GM12864 (cell line): ENCODE data around the gene DCHS1.

ENCODE experiments used
- DNase-seq: peaks from one replicate; pipeline ENCODE4 v3.0.0-alpha.2; 2011; ENCODE audit warnings: low read depth
- H3K4me3 ChIP-seq: 2 replicates; pipeline ENCODE4 v1.5.1; 2011; ENCODE audit warnings: mild to moderate bottlenecking, low read depth, low read length, control low read depth
- TF ChIP-seq, protein P1 (sequence below): IDR thresholded peaks from 2 replicates; pipeline ENCODE4 v1.5.1; 2011; ENCODE audit warnings: low read depth, mild to moderate bottlenecking, moderate library complexity, low read length, control low read depth, inconsistent platforms; ENCODE audit errors: missing control alignments

Gene DCHS1

DNA sequence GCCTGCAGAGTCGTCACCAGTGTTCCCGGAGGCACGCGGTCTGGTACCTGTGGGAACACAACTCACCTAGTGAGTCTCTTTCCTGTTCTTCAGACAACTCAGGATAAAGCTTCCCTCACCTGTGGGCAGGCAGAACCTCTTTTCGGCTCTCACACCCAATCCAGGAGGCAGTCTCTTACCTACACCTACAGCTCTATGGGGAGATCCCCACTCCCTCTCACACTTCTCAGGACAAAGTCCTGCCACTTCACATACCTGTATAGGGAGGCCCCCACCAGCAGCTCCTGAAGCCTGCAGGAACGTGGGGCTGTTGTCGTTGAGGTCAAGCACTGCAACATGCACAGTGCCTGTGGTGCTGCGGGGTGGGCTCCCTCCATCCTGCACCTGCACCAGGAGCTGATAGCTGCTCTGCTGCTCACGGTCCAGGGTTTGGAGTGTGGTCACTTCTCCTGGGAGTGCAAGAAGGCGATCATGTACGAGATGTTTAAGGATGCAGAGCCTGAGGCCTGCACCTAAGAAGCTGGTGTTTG, 24.2 kb downstream of the DCHS1 start:
- TF ChIP-seq, protein P1, sequence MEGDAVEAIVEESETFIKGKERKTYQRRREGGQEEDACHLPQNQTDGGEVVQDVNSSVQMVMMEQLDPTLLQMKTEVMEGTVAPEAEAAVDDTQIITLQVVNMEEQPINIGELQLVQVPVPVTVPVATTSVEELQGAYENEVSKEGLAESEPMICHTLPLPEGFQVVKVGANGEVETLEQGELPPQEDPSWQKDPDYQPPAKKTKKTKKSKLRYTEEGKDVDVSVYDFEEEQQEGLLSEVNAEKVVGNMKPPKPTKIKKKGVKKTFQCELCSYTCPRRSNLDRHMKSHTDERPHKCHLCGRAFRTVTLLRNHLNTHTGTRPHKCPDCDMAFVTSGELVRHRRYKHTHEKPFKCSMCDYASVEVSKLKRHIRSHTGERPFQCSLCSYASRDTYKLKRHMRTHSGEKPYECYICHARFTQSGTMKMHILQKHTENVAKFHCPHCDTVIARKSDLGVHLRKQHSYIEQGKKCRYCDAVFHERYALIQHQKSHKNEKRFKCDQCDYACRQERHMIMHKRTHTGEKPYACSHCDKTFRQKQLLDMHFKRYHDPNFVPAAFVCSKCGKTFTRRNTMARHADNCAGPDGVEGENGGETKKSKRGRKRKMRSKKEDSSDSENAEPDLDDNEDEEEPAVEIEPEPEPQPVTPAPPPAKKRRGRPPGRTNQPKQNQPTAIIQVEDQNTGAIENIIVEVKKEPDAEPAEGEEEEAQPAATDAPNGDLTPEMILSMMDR, result no peak
- H3K4me3 ChIP-seq, result no peak overlapping the region
- DNase-seq, result no peak

DNA sequence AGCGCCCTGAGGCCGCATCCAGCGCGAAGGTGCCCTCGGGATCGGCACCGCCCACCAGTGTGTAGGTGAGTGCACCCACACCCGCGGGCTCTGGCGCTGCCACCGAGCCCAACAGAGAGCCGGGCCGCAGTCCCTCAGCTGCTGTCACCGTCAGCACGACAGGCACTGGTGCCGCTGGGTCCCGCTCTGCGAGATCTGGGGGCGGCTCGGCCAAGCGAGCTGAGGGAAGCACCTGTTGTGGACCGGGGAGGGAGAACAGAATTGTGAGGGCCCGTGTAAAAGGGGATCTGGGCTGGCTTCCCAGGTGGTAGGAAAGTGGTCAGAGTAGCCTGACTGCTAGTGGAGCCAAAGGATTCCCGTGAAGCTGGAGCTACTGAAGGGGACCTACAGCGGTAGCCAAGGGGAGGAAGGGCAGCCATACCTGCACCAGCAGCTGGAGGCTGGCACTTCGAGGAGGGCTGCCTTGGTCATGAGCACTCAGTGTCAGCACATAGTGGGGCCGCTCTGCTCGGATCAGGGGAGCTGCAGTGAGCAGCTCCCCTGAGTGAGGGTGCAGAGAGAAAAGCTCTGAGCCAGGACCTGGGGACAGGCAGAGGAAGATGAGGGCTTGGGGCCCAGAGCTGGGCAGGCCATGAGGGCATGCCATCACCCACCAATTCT, 24.8 kb downstream of the DCHS1 start:
- TF ChIP-seq, protein P1, result no peak
- H3K4me3 ChIP-seq, result no peak overlapping the region
- DNase-seq, result no peak

DNA sequence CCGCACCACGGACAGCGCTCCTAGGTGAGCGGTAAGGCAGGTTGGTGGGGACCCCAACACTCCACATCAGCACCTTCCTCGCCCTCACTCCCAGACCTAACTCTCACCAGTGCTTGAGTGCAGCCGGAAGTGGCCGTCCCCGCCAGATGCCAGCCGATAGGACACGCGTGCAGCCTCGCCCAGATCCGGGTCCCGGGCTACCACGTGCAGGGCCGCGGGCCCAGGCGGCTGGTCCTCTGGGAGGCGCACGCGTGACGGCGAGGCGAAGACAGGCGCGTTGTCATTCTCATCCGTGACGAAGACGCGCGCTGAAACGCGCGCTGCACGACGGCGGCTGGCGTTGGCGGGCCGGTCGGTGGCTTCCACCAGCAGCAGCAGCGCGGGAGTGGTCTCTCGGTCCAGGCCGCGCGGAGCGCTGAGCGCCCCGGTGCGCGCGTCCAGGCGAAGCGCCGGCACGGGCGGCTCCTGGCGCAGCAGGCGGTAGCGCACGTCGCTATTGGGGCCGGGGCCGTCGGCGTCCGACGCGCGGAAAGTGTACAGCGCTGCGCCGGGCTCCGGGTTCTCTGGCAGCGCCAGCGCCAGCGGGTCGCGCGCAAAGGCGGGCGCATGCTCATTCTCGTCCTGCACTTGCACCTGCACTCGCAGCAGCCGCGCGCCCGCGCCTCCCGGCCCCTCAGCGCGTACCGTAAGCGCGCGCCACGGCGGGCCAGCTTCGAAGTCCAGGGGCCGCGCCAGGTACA, 25.5 kb downstream of the DCHS1 start:
- TF ChIP-seq, protein P1, result no peak
- no peak overlapping the region for H3K4me3 ChIP-seq

DNA sequence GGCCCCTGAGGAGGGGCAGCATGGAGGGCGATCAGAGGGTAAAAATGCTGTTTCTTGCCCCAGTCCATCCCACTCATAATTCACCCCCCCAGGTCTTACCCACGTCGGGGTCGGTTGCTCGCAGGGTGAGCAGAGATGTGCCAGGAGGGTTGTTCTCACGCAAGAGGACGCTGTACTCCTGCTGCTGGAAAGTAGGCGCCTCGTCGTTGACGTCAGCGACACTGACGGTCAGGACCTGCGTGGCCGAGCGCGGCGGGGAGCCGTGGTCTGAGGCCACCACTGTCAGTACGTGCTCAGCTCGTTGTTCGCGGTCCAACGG, 26.1 kb downstream of the DCHS1 start:
- TF ChIP-seq, protein P1, result no peak
- no peak overlapping the region for H3K4me3 ChIP-seq

More for the DNA sequence above, 25.5 kb downstream of the DCHS1 start:
- no peak for DNase-seq

DNA sequence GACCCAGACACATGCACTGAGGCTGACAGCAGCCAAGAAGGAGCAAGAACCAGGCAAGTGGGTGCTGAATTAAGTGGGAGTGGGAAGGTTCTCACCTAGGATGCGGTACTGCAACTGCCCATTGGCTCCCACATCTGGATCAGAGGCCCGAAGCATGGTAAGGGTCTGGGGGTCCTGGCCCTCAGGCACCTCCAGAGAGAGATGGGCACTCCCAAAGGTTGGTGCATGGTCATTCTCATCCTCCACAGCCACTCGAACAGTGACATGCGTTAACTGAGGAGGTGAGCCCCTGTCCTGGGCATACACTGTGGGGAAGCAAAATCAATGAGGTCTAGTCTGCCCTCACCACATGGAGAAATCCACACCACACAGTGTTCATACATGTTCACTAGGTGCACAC, 27.1 kb downstream of the DCHS1 start:
- no peak overlapping the region for H3K4me3 ChIP-seq
- DNase-seq, result no peak
- TF ChIP-seq, protein P1, result no peak

More for the DNA sequence above, 26.1 kb downstream of the DCHS1 start:
- DNase-seq, result no peak

DNA sequence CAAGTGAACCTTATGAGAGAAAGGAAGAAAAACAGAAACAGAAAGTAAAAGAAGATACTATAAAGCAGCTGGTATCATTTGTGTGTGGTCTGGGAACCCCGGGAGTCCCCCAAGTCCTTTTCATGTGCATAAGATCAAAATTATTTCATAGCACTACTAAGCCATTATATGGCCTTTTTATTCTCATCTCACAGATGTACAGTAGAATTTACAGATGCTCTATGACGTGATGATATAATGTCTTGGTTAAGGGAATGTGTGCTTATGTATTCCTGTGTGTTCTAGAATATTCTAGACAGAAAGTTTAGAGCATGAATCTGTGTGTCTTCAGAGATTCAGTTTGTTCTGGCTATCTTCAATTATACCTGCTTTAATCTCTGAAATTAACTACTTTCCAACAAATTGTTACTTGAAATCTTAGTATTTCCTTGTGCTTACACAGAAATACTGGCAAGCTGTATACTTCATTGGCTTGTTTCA, 27.8 kb downstream of the DCHS1 start:
- H3K4me3 ChIP-seq, result no peak overlapping the region
- DNase-seq, result no peak
- TF ChIP-seq, protein P1, result no peak
